GM10266 (cell line): Measurements from ENCODE around the gene OTOS.

Experiments used
- DNase-seq: peaks from one replicate; pipeline ENCODE4 v3.0.0; 2012; ENCODE audit errors: extremely low spot score
- CTCF ChIP-seq: IDR thresholded peaks from 2 replicates; pipeline ENCODE4 v1.5.1; 2012; ENCODE audit warnings: mild to moderate bottlenecking, low read depth; ENCODE audit not compliant: control insufficient read depth, insufficient read depth; ENCODE audit errors: missing control alignments

OTOS gene

DNA sequence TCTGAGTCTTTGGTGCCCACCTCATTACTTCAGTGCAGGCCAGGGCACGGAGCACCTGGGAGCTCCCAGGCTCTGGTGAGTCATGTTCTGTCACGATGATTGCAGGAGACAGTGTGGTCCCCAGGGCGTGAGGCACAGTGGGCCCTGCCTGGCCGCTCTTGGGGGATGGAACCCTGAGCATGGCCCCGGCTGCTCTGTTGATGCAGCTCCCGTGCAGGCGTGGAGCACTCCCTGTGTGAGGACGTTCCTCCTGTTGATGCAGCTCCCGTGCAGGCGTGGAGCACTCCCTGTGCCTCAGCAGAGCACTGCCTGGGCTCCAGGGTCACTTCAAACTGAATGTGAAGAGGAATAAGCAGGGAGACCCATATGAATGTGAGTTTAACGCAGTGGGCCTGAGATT lies 34.5 kb downstream of the OTOS start:
- DNase-seq = no peak
- TF ChIP-seq CTCF = no peak

GRCh38 chr2:240103136-240103535 lies 37.3 kb downstream of the OTOS start:
- no peak for TF ChIP-seq CTCF
- DNase-seq = no peak

GRCh38 chr2:240098349-240098748 lies 42.1 kb downstream of the OTOS start:
- DNase-seq = no peak
- TF ChIP-seq CTCF = no peak

DNA sequence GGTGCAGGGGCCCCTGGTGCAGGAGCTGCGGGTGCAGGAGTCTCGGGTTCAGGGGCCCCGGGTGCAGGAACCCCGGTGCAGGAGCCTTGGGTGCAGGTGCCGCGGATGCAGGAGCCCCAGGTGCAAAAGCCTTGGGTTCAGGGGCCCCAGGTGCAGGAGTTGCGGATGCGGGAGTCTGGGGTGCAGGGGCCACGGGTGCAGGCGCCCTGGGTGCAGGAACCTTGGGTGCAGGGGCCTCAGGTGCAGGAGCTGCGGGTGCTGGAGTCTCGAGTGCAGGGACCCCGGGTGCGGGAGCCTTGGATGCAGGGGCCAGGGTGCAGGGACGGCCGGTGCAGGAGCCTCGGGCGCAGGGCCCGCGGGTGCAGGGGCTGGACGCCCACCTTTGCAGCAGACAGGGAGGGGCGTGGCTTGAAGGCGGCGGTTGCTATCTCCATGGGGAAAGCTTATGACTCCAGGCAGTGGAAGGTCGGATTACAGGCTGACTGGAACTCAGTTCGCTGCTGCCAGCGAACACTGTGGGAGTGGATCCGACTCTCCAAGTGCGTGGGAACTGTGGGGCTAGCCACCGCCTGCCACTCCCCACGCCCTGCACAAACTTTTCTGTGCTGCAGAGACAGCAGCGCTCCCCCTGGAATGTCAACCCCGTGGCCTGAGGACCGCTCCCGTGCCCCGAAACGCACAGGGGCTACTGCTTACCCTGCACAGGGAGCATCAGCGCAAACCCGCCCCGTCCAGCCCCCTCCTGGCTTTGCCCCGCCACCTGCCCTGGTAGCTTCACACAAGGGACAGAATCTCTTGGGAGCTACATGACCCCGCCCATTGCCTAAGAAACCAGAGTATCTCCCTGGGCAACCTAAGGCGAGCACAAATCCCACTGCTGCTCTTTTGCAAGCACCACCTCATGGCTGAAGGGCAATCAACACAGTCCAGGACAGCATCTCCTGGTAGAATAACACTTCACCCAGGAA lies 44.6 kb downstream of the OTOS start:
- DNase-seq = no peak
- TF ChIP-seq CTCF = no peak

DNA sequence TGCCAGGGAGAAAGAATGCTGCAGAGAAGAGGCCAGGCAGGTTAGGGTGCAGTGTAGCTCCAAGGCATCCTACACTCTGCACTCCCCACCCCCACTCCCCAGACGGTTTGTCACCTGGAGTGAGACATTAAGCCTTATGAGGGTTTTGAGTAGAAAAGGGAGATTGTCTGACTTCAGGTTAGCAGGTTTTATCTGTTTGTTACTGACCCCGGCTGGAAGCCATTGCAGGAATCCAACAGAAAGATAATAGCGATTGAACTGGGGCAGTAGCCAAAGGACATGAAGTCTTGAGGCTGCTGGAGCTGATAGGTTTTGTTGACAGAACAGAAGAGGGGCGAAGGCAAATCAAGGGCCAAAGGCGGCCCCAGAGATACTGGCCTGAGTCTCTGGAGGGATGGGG lies 51.2 kb downstream of the OTOS start:
- no peak for DNase-seq
- TF ChIP-seq CTCF = no peak
